Hematopoietic multipotent progenitor cell treated with erythropoietin and hydrocortisone succinate and interleukin-3 and kit ligand, for 15 days (in vitro differentiated cells): ENCODE measurements around the gene IGFL3.

Experiments
- DNase-seq: peaks from one replicate; pipeline ENCODE4 v3.0.0-alpha.2; 2015; ENCODE audit warnings: low spot score

IGFL3 gene

DNA sequence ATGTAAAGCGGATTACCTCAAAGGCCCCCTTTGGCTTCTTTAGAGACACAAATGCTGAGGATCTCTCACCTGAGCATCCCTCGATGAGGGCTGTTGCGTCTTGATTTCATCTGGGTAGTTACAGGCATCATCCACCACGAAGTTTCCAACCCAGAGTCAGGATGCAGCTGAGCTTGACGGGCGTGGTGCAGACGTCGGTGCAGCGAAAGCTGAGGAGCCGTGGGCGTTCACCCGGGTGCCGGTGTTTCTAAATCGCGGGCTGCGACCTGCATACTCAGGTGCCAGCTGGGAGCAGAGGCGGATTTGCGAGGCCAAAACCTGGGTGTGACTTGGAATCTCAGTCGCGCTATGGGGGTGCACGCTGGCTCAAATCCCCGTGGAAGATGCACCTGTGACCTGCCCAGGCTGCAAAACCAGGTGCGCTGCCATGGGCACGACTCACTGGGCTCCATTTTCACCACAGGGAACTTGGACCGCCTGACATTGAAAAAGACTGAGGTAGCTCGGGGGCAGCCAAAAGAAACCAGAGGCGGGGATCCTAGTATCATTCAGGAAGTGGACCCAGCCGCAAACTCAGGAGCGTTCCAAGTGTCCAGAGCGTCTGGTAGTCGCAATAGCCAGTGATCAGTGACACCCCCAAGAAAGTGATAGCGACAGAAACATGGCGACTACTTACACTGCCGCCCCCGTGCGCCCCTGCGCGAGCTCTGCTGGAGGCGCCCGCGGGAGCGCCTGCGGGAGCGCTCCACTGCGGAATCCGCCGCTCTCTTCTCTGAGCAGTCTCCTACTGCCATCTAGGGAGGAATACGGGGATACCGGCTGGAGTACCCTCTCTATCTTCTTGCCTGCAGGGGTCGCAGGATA lies 47.3 kb downstream of the IGFL3 start:
- DNase-seq: no peak

GRCh38 chr19:46076031-46076880 lies 48.2 kb downstream of the IGFL3 start:
- DNase-seq: no peak

GRCh38 chr19:46073268-46073922 lies 51.1 kb downstream of the IGFL3 start:
- DNase-seq: no peak
